Liver (tissue), 9 donors: ENCODE data around the gene MEN1. TPM values are rescaled to one million over a fixed set of nuclear protein-coding genes. Genes with fewer than 3 reads are reported as not detected.
A peak's percentile ranks its signal among the peaks of the same experiment; 100 is the strongest.

Source experiments
- DNase-seq: peaks from one replicate; pipeline ENCODE4 v3.0.0-alpha.2; 2017; ENCODE audit warnings: low spot score
- H3K27ac ChIP-seq, 2 donors: one replicate each; pipeline ENCODE4 v1.7.0; 2013; ENCODE audit warnings: inconsistent platforms in 2 of 2, low read length in 2 of 2, control low read depth in 1 of 2, low read depth in 1 of 2, mild to moderate bottlenecking in 1 of 2
- H3K27me3 ChIP-seq, 4 donors: one replicate each; pipeline versions ENCODE4 v1.6.1 to v1.7.0; 2013; ENCODE audit warnings: low read length in 3 of 4, inconsistent platforms in 1 of 4, mild to moderate bottlenecking in 1 of 4, moderate library complexity in 1 of 4; ENCODE audit not compliant: control insufficient read depth in 4 of 4, insufficient read depth in 4 of 4
- H3K36me3 ChIP-seq, 4 donors: one replicate each; pipeline versions ENCODE4 v1.6.1 to v1.7.0; 2013; ENCODE audit warnings: low read length in 3 of 4, mild to moderate bottlenecking in 3 of 4, low read depth in 1 of 4, moderate library complexity in 1 of 4; ENCODE audit not compliant: control insufficient read depth in 4 of 4, insufficient read depth in 3 of 4
- H3K4me1 ChIP-seq, 4 donors: one replicate each; pipeline versions ENCODE4 v1.6.1 to v1.7.0; 2013; ENCODE audit warnings: low read length in 3 of 4, mild to moderate bottlenecking in 3 of 4, moderate library complexity in 1 of 4; ENCODE audit not compliant: control insufficient read depth in 4 of 4, insufficient read depth in 4 of 4
- H3K4me3 ChIP-seq, 3 donors: one replicate each; pipeline versions ENCODE4 v1.6.1 to v1.7.0; 2013; ENCODE audit warnings: low read length in 3 of 3, control low read depth in 1 of 3, low read depth in 1 of 3, mild to moderate bottlenecking in 1 of 3
- H3K9ac ChIP-seq, 2 donors: one replicate each; pipeline ENCODE4 v1.7.0; 2013; ENCODE audit warnings: low read length in 2 of 2, mild to moderate bottlenecking in 2 of 2, moderate library complexity in 2 of 2, control low read depth in 1 of 2, low read depth in 1 of 2
- H3K9me3 ChIP-seq, 4 donors: one replicate each; pipeline versions ENCODE4 v1.6.1 to v1.7.0; 2013; ENCODE audit warnings: low read length in 3 of 4; ENCODE audit not compliant: control insufficient read depth in 4 of 4
- CTCF ChIP-seq: fragments of 150-350 bp; IDR thresholded peaks from 2 replicates; pipeline ENCODE4 v1.5.1; 2017; ENCODE audit warnings: improper control_type of control experiment, low read depth, low read length; ENCODE audit not compliant: missing input control
- EGR1 ChIP-seq, 2 donors: IDR thresholded peaks; 2 replicates each; pipeline ENCODE4 v1.6.1; 2016 to 2018; ENCODE audit warnings: antibody characterized with exemption in 2 of 2, low read depth in 2 of 2
- FOXA1 ChIP-seq: IDR thresholded peaks from 2 replicates; pipeline ENCODE4 v1.6.1; 2016; ENCODE audit warnings: antibody characterized with exemption
- FOXA2 ChIP-seq: IDR thresholded peaks from 2 replicates; pipeline ENCODE4 v1.6.1; 2016; ENCODE audit warnings: antibody characterized with exemption
- GABPA ChIP-seq, 2 donors: IDR thresholded peaks in 1 of 2; conservative IDR thresholded peaks in 1 of 2; 2 replicates each; pipeline ENCODE4 v1.6.1; 2016; ENCODE audit warnings: antibody characterized with exemption in 2 of 2, mild to moderate bottlenecking in 1 of 2, moderate library complexity in 1 of 2
- HNF4A ChIP-seq, 2 donors: conservative IDR thresholded peaks; 2 replicates each; pipeline ENCODE4 v1.6.1; 2016; ENCODE audit warnings: antibody characterized with exemption in 2 of 2, mild to moderate bottlenecking in 2 of 2
- HNF4G ChIP-seq: IDR thresholded peaks from 2 replicates; pipeline ENCODE4 v1.6.1; 2016; ENCODE audit warnings: antibody characterized with exemption
- JUND ChIP-seq, 2 donors: IDR thresholded peaks; 2 replicates each; pipeline ENCODE4 v1.6.1; 2016; ENCODE audit warnings: antibody characterized with exemption in 2 of 2
- MAX ChIP-seq: IDR thresholded peaks from 2 replicates; pipeline ENCODE4 v1.6.1; 2016; ENCODE audit warnings: antibody characterized with exemption
- NR2F2 ChIP-seq: IDR thresholded peaks from 2 replicates; pipeline ENCODE4 v1.6.1; 2016; ENCODE audit warnings: antibody characterized with exemption
- TAF1 ChIP-seq: conservative IDR thresholded peaks from 2 replicates; pipeline ENCODE4 v1.6.1; 2016; ENCODE audit warnings: antibody characterized with exemption, mild to moderate bottlenecking
- WGBS: extraction: QIAGEN DNeasy Blood & Tissue Kit; methylation state at CpG from one replicate; pipeline ENCODE4 v1.1.7; 2013; 5-methylcytosine and 5-hydroxymethylcytosine counted together
- polyA plus RNA-seq, 2 donors: library from polyadenylated mRNA; stranded (reverse) in 1 of 2; unstranded in 1 of 2; fragments of 200-250 nt in 1 of 2; fragments of >200 nt in 1 of 2; fragmentation: Nextera tagmentation in 1 of 2; extraction: Ambion mirVana in 1 of 2; gene quantifications; one replicate each; pipeline versions ENCODE4 v1.2.1 to v1.2.3, GENCODE V29; 2013 to 2015
- total RNA-seq, 2 donors: library from RNA; depleted of rRNA; stranded (reverse); fragments of >200 nt; gene quantifications; one replicate each; pipeline ENCODE4 v1.2.3, GENCODE V29; 2014
- TF ChIP-seq, protein P1 (sequence below): IDR thresholded peaks from 2 replicates; pipeline ENCODE4 v1.6.1; 2016; ENCODE audit warnings: antibody characterized with exemption
- TF ChIP-seq, protein P2 (sequence below): IDR thresholded peaks from 2 replicates; pipeline ENCODE4 v1.6.1; 2016; ENCODE audit warnings: antibody characterized with exemption, mild to moderate bottlenecking
- donor health status: healthy.
- donor health status: healthy.
- donor health status: healthy.
- donor health status: healthy.
- donor health status: healthy.

Gene MEN1
- total and polyA plus RNA-seq, 4 donors = 9.0 to 15.1 (median 13.4) TPM

- DNase-seq = peak; percentile 90
- H3K9me3 ChIP-seq = no peaks in the 10 kb centered on the region
- under 1% methylated on average over 98 of the region's 98 CpGs for WGBS
- H3K27me3 ChIP-seq = no peaks in the 10 kb centered on the region
- TF ChIP-seq, protein P1, sequence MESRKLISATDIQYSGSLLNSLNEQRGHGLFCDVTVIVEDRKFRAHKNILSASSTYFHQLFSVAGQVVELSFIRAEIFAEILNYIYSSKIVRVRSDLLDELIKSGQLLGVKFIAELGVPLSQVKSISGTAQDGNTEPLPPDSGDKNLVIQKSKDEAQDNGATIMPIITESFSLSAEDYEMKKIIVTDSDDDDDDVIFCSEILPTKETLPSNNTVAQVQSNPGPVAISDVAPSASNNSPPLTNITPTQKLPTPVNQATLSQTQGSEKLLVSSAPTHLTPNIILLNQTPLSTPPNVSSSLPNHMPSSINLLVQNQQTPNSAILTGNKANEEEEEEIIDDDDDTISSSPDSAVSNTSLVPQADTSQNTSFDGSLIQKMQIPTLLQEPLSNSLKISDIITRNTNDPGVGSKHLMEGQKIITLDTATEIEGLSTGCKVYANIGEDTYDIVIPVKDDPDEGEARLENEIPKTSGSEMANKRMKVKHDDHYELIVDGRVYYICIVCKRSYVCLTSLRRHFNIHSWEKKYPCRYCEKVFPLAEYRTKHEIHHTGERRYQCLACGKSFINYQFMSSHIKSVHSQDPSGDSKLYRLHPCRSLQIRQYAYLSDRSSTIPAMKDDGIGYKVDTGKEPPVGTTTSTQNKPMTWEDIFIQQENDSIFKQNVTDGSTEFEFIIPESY = no peak
- TF ChIP-seq, protein P2, sequence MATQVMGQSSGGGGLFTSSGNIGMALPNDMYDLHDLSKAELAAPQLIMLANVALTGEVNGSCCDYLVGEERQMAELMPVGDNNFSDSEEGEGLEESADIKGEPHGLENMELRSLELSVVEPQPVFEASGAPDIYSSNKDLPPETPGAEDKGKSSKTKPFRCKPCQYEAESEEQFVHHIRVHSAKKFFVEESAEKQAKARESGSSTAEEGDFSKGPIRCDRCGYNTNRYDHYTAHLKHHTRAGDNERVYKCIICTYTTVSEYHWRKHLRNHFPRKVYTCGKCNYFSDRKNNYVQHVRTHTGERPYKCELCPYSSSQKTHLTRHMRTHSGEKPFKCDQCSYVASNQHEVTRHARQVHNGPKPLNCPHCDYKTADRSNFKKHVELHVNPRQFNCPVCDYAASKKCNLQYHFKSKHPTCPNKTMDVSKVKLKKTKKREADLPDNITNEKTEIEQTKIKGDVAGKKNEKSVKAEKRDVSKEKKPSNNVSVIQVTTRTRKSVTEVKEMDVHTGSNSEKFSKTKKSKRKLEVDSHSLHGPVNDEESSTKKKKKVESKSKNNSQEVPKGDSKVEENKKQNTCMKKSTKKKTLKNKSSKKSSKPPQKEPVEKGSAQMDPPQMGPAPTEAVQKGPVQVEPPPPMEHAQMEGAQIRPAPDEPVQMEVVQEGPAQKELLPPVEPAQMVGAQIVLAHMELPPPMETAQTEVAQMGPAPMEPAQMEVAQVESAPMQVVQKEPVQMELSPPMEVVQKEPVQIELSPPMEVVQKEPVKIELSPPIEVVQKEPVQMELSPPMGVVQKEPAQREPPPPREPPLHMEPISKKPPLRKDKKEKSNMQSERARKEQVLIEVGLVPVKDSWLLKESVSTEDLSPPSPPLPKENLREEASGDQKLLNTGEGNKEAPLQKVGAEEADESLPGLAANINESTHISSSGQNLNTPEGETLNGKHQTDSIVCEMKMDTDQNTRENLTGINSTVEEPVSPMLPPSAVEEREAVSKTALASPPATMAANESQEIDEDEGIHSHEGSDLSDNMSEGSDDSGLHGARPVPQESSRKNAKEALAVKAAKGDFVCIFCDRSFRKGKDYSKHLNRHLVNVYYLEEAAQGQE = peak; percentile 61
- peaks cover 13 to 37% (median 33%) of the 10 kb centered on the region in 4 donors for H3K36me3 ChIP-seq
- H3K9ac ChIP-seq = peak overlapping the region; percentile 1 to 39
- H3K27ac ChIP-seq = peak overlapping the region; percentile 97 to 99
- H3K4me1 ChIP-seq = peaks cover 3 to 33% (median 20%) of the 10 kb centered on the region in 4 donors
- H3K4me3 ChIP-seq = peak overlapping the region; percentile 84 to 100 (median 93)
Measured at GRCh38 chr11:64777449-64778222, 32.7 kb downstream of the MEN1 start.

DNA sequence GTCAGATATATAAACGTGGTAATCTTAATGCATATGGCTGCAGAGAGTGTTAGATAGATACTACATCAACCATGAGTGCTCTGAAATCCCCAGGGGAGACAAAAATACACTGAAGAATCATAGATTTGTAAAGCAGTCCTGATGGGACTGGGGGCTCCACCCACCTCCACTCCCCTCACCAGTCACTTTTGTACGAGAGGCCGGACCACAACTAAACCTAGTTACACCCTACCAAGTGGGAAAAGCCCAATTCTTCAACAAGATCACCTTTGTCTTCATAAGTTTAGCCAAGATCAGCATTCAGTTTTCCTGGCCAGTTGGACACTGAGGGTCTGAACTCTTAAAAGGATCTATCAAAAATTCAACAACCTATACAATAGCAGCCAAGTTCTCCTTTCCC is 33.5 kb downstream of the MEN1 start:
- Histone ChIP-seq H3K4me3 (peak overlapping the region; percentile 84 to 100 (median 93)), H3K9me3 (no peaks in the 10 kb centered on the region), H3K4me1 (peaks cover 3 to 35% (median 20%) of the 10 kb centered on the region in 4 donors), H3K27ac (no peak overlapping the region), H3K27me3 (no peaks in the 10 kb centered on the region), H3K36me3 (peaks cover 13 to 43% (median 38%) of the 10 kb centered on the region in 4 donors), H3K9ac (peak overlapping the region; percentile 1 to 39)
- 25% methylated on average over 3 of the region's 3 CpGs for WGBS
- no peak for DNase-seq
- TF ChIP-seq EGR1 (IDR thresholded peaks at IDR 0.05; ENCODE audit: low read depth in 2 of 2) (no peak), JUND (IDR thresholded peaks at IDR 0.05) (no peak), FOXA1 (no peak), HNF4G (no peak), FOXA2 (no peak)

DNA sequence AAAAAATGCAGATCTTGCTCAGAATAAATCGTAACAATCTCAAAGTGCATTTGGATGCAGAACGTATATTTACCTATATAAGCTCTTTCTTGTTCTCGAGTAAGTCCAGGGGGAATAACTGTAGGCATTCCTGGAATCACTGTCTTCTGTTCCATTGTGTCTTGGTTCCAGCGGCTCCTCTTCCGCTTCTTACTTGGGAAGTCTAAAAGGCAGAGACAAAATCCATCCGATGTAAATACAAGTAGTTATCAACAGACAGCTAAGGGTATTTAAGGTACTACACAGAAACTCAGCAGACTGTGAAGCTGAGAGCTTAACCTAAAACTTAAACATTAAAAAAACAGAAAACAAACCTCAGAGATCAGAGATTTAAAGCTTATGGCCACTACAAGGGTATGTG is 33.9 kb downstream of the MEN1 start:
- Histone ChIP-seq H3K4me1 (peaks cover 3 to 37% (median 20%) of the 10 kb centered on the region in 4 donors), H3K27me3 (no peaks in the 10 kb centered on the region), H3K27ac (no peak overlapping the region), H3K36me3 (peaks cover 13 to 48% (median 40%) of the 10 kb centered on the region in 4 donors), H3K4me3 (peak overlapping the region in 2 of 3 donors; percentile 93 to 100), H3K9me3 (no peaks in the 10 kb centered on the region), H3K9ac (no peak overlapping the region)
- WGBS = 73% methylated on average over 6 of the region's 6 CpGs
- TF ChIP-seq GABPA (IDR thresholded peaks at IDR 0.05 in 1 of 2, conservative IDR thresholded peaks at IDR 0.05 in 1 of 2) (no peak), MAX (no peak), JUND (IDR thresholded peaks at IDR 0.05) (no peak), HNF4A (conservative IDR thresholded peaks at IDR 0.05) (no peak), NR2F2 (no peak), CTCF (no peak), EGR1 (IDR thresholded peaks at IDR 0.05; ENCODE audit: low read depth in 2 of 2) (no peak), FOXA1 (no peak), TAF1 (no peak)
- DNase-seq = no peak
